Left kidney (tissue), 2 donors: ENCODE data around the gene TRMT11. TPM values are rescaled to one million over a fixed set of nuclear protein-coding genes. Genes with fewer than 3 reads are reported as not detected.

Experiments
- DNase-seq: peaks from one replicate; pipeline ENCODE4 v3.0.0-alpha.2; 2013
- polyA plus RNA-seq: library from polyadenylated mRNA; unstranded; fragments of 120-200 nt; gene quantifications from one replicate; pipeline ENCODE4 v1.2.1, GENCODE V29; 2013; ENCODE audit not compliant: insufficient read length

TRMT11 gene
- polyA plus RNA-seq, 1 donor, result 33.0 TPM

- no peak for DNase-seq
Measured at GRCh38 chr6:126075335-126076071, 89.2 kb downstream of the TRMT11 start.

- DNase-seq, result no peak
Measured at GRCh38 chr6:126076992-126077664, 90.8 kb downstream of the TRMT11 start.

GRCh38 chr6:126077810-126078776 lies 91.8 kb downstream of the TRMT11 start:
- DNase-seq, result no peak

GRCh38 chr6:126083875-126084274 lies 97.5 kb downstream of the TRMT11 start:
- DNase-seq, result no peak

- DNase-seq, result no peak
Measured at GRCh38 chr6:126086560-126086959, 100.2 kb downstream of the TRMT11 start.

Other genes with a start within 250 kb of the TRMT11 start
- 7.4 TPM for gene HEY2, start 236.9 kb upstream of the TRMT11 start, polyA plus RNA-seq
- gene NCOA7, start 195.6 kb upstream of the TRMT11 start, polyA plus RNA-seq, result 59.3 TPM
- 33.1 TPM for gene HINT3, start 29.8 kb upstream of the TRMT11 start, polyA plus RNA-seq